HG03520 (cell line): Measurements from ENCODE around the gene SLC29A2.
"Not testable (repeated sequence)": the region's sequence is repeated elsewhere in the genome, so short reads cannot be mapped to it uniquely, and the experiment has no call there.

Experiments
- ATAC-seq: cut with Tn5 transposase; IDR thresholded peaks from one replicate; pipeline ENCODE4 v1.9.1; 2021; ENCODE audit warnings: mild to moderate bottlenecking, moderate library complexity; ENCODE audit not compliant: unreplicated experiment

SLC29A2 gene

GRCh38 chr11:66321606-66322005 is 50.0 kb downstream of the SLC29A2 start:
- no peak for ATAC-seq

GRCh38 chr11:66320748-66321147 is 50.8 kb downstream of the SLC29A2 start:
- ATAC-seq: not testable (repeated sequence)

- ATAC-seq: not testable (repeated sequence)
Measured at GRCh38 chr11:66320289-66320688, 51.3 kb downstream of the SLC29A2 start.

- no peak for ATAC-seq
Measured at GRCh38 chr11:66318600-66318970, 53.0 kb downstream of the SLC29A2 start.

- ATAC-seq: no peak
Measured at GRCh38 chr11:66317723-66318599, 53.6 kb downstream of the SLC29A2 start.

- no peak for ATAC-seq
Measured at GRCh38 chr11:66317322-66317722, 54.2 kb downstream of the SLC29A2 start.

- no peak for ATAC-seq
Measured at GRCh38 chr11:66316849-66317251, 54.7 kb downstream of the SLC29A2 start, which contains the start of gene CD248. TSS of gene CD248 (minus strand) at chr11:66317044. CDS start at chr11:66317027, 17 bp downstream.

- no peak for ATAC-seq
Measured at GRCh38 chr11:66315921-66316811, 55.4 kb downstream of the SLC29A2 start.

GRCh38 chr11:66315498-66315885 is 56.1 kb downstream of the SLC29A2 start:
- ATAC-seq: no peak

- no peak for ATAC-seq
Measured at GRCh38 chr11:66314561-66315497, 56.7 kb downstream of the SLC29A2 start.

- no peak for ATAC-seq
Measured at GRCh38 chr11:66314186-66314501, 57.4 kb downstream of the SLC29A2 start.

GRCh38 chr11:66313321-66314185 is 58.0 kb downstream of the SLC29A2 start:
- ATAC-seq: no peak

GRCh38 chr11:66312549-66313320 is 58.8 kb downstream of the SLC29A2 start:
- ATAC-seq: peak; percentile 72
